HG03442 (cell line): ENCODE data around the gene RNASE4.

Source experiments
- ATAC-seq: cut with Tn5 transposase; IDR thresholded peaks from one replicate; pipeline ENCODE4 v1.9.1; 2021; ENCODE audit warnings: mild to moderate bottlenecking, moderate library complexity; ENCODE audit not compliant: unreplicated experiment

The RNASE4 gene

DNA sequence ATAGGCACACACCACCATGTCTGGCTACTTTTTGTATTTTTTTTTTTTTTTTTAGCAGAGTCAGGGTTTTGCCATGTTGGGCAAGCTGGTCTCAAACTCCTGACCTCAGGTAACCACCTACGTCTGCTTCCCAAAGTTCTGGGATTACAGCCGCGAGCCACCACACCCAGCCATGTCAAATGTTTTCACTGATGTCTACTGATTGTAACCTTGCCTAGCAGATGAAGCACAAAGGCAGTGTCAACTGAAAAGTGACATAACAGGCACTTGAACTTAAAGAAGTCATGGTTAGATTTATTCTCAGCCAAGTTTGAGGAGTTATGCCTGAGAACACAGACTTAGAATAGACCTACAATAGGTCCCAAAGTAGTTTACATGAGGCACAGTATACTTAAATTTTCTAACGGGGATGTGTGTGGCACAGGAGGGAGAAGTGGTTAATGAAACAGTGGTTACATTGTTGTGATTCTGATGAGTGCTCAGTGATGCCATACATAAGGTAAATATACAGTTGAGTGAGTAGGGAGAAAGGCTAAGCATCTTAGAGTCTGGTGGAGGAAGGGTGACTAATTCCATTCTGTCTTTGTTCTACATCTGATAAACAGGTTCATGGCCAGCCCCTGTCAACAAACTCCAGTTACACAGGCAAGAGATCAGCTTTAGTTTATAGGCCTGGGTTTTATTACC lies 12.6 kb upstream of the RNASE4 start:
- no peak for ATAC-seq

DNA sequence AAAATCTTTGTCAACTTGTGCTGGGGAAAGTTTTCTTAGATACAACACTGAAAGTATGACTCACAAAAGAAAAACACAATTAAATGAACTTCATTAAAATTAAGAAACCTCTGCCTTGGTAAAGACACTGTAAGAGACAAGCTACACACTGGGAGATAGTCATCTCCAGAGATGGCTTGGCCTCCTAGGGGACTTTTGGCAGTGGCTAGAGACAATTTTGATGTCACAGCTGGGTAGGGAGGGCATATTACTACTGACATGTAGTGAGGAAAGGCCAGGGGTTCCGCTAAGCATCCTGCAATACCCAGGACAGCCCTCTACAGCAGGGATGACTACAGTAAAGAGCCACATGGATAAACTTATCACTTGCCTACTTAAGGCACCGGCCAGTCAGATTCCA lies 8.7 kb upstream of the RNASE4 start:
- ATAC-seq, result peak; percentile 49

DNA sequence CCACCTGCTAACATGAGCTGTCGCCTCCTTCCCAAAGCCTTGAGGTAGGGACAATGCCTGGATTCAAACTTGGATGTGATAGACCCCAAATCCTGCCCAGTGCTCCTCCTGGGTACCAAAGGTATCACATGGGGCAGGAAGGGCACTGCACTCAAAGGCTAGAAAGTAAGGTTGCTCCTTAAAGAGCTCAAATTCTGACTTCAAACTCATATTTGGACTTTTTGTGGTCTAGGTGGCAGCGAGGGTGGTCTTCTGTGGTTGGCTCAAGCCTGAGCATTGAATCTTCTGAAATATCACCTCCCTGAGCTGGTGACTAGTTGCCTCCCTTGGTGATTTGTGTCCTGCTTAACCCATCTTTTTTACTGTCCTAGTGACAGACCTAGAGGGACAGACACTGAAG lies 8.3 kb upstream of the RNASE4 start:
- no peak for ATAC-seq

DNA sequence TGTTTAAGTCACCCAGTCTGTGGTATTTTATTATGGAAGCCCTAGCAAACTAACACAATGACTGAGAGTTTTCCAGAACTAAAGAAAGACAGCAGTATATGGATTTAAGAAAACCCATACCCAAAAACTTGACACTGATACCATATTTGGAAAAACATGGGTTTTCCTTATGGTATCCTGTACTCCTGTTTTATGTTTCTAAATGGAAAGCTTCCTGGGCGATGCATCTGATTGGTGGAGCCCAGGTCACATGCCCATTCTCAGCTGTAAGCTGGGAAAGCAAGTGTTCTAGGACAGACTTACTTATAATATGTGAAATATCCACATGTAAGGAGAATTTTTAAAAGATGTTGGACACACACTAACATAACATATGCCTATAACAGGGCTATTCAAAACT lies 4.5 kb upstream of the RNASE4 start:
- ATAC-seq, result no peak

DNA sequence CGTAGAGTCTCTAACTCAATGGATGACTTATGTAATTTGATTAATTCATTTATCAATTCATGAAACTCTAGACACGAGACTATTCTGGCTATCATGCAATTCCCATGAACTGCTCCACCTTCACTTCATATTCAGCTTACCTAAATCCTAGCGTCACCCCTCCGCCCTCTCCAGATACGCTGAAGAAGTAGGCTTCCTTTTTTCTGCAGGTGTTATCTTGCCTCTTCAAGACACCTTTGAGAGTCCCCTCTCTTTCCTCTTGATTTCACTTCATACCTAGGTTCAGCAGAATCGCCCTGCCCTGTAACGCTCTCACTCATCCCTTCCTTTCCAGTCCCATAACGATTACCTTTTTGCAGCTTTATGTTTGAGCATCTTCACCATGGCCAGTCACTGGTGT lies 4.0 kb upstream of the RNASE4 start:
- ATAC-seq, result no peak

DNA sequence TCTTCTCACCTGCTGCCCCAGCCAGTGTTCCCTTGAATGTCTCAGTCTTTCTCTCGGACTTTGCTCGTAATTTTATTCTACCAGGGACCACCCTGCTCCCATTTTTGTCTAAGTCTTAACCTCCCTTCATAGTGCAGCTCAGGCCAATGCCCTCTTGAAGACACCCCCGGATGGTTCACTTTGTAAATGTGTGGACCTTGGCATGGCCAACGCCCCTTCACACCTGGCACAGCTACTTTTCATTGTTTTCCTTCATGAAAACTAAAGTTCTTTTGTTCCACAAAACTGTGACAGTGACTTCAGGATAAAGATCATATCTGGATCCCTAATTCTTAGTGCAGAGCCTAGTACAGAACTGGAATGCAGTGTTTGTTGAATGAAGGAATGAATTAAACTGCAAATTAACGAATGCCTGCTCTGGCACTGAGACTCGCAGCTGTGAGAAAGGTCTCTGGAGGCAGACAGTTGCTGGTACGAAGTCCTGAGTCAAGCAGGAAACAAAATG lies 3.5 kb upstream of the RNASE4 start:
- no peak for ATAC-seq

DNA sequence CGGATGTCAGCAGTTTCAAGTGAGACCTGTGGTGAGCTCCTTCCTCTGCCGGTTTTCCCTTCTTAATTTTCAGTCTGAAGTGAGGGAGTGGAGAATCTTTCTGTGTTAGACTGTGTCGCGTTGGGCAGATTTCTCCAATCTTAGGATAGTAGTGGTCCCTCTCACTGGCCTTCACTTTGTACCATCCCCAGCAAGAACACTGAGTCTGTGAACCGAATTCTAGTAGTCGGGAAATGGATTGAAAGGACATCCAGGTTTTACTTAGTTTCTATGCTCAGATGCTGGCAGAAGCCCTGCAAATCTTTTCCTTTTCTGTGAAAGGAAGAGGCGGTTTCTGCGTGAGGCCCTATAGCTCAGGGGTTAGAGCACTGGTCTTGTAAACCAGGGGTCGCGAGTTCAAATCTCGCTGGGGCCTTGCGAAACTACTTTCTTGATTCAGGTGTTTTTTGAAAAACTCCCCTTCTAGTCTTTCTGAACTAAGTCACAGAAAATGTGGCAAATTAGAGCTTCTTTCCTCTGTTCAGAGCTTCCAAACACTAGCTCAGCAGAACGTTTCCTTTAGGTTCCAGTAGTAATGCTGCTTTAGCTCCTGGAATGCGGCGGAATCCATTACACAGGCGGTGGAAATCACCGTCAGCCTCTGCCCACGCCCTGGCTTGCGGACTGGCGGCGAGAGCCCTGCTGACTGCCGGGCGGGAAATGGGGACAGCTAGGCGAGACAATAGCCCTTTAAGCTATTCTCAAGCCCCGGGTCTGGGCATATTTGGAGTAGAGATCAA lies 2.8 kb upstream of the RNASE4 start:
- ATAC-seq, result no peak

DNA sequence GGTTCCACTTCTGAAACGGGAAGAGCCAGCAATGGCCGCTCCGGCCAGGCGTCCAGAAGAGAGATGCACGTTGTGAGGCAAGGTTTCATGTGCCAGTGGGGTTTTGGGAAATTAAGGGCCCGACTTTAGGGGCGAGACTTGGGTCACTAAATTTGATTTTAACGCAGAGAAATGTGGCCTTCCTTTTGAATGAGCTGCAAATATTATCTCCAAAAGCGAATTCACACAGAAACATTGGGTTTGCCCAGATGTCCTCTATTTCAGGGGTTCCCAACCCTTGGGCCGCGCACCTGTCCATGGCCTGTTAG lies 2.3 kb upstream of the RNASE4 start:
- ATAC-seq, result no peak

DNA sequence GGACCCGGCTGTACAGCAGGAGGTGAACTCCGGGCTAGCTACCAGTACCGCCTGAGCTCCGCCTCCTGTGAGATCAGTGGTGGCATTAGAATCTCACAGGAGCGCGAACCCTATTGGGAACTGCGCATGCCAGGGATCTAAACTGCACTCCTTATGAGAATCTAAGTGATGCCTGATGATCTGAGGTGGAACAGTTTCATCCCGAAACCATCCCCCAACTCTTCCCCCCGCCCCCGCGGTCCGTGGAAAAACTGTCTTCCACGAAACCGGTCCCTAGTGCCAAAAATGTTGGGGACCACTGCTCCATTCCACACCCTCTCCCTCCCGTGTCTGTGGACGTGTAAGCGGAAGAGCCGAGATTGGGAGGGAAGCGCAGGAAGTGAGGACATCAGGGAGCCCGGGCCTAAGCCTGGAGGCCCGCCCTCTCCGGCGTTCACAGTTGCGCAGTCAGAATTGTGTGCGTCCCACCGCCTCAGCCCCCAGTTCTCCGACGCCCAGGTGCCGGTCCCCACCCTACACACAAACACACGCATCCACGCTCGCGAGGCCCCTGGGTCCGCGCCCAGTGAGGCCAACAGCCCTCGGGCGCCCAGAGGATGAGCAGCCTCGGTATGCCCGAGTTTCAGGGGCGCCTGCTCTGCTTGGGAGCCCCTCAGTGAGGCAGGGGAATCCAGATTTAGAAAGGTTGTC lies 1.8 kb upstream of the RNASE4 start:
- ATAC-seq, result peak; percentile 35

DNA sequence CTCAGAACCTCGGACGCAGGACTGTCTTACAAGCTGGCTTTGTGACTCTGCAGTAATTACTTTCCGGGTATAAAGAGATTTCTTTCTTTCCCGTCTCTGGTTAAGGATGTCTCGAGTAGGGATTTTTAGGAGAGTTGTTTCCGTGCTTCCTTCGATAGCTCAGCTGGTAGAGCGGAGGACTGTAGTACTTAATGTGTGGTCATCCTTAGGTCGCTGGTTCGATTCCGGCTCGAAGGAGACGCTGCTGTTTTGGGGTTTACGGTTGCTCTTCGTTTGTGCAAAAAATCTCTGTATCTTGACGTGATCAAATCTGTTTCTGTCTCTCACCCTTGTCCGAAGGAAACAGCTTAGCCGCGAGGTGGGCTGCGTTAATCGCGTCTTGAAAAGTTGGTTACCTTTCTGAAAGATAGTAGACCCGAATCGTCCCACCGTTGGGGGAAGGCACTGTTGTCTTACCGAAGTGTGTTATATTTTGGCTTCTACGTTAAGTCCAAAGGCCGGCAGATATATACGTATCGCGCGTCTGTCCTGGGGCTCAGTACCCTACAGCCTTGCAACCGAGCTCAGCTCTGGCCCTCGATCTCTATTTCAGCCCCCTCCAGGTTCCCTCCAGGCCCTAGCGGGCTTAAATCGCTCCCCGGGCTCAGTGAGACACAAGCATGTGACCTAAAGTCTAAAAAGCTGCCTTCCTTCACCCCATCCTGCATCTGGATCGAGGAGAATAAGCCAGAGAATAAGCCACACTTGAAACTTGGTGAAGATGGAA lies 1.1 kb upstream of the RNASE4 start:
- ATAC-seq, result peak; percentile 23

DNA sequence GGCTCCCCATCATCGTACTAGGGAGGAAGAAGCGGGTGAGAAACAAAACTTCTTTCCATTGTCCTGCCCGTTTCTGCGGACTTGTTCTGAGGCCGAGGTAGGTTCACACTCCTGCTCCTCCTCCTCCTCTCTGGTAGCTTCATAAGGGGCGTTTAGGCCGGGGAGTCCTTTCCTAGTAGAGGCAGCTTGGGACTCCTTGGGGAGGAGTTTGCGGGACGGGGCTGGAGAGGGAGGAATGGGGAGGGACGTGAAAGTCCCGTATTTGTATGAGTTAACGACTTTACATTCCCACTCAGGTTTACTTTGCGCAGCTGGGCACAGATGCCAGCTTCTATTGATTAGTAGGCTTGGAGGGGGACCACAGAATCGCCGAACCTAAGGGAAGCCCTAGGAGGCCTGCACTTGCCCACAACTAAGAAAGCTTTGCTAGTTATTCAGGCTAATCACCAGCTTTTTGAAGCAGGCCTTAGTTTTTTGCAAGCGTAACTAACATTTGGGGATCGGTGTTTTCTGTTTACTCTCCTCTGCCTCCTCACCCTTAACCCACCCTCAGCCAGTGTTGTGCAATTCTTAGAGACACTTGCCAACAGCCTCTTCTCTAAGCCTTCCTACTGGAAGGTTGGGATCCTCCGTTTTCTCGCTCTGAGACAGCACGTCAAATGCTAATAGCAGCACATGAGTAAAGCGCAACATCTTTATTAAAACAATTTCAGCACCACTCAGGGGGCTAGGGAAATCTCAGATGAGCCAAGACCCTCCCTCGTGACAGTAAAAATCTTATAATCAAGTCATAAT lies 499 bp downstream of the RNASE4 start:
- ATAC-seq, result no peak

DNA sequence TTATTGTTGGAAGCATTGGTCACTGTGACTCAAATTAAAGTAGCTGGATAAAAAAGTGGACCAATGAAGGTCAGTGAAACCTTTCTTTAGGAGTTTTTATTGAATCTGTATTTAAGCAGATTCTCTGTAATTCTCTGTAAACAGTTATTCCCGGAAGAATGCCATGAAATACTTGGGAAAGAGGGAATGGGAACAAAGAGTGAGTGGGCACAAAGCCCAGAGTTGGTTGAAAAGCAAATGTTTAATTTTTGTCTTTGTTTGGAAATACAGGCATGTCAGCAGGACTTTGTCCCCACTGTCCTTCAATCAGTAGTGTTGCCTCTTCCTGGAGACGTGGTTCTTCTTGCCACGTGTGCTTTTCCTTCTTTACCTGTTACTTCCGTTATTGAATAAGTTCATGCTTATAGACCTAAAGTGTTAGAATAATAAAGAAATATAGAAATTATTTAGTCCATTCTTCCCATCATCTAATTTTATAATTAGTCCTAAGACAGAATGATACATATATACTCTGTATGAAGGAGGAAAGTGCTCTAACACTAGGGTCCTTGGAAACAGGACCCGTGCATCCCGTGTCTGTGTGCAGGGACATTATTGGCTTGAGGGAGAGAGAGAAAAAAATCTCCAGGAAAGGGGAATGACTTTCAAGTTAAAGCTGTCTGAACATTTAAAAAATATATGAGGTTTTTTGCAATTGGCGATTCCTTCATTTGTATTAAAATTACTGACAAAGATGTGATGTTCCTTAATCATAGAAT lies 2.2 kb downstream of the RNASE4 start:
- no peak for ATAC-seq

DNA sequence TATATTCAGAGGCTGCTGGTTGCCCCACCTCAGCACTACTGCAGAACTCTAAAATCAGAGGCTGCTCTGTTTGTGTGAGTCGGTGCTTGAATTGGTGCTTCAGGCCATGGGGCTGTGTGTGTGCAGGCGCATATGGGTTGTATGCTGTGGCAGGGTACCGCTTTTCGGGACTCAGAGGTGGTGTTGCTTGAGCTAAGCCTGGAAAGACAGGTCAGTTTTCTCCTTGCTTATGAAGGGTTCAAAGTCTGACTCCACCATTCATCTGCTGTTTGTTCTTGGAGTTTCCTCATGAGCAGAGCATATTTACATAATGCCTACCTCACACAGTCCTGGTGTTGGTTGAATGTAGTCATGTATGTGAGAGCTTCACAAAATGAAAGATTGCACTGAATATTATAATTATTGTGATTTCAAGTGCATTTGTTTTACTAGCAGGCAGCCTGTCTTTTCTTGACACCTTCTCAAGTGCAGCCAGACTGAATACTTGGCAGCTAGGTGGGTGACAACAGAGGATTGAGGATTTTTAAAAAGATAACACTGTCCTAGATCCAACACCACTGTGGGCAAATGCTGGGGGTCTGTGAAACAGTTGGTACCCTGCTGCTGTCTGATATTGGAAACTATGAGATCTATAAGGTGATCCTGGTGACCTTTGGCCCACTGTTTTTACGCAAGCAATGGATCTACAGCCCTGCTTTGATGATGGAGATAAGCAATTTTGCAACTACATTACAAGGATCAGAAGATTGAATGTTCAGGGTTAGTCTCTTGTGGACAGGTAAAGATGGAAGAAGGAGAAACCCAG lies 3.2 kb downstream of the RNASE4 start:
- no peak for ATAC-seq

DNA sequence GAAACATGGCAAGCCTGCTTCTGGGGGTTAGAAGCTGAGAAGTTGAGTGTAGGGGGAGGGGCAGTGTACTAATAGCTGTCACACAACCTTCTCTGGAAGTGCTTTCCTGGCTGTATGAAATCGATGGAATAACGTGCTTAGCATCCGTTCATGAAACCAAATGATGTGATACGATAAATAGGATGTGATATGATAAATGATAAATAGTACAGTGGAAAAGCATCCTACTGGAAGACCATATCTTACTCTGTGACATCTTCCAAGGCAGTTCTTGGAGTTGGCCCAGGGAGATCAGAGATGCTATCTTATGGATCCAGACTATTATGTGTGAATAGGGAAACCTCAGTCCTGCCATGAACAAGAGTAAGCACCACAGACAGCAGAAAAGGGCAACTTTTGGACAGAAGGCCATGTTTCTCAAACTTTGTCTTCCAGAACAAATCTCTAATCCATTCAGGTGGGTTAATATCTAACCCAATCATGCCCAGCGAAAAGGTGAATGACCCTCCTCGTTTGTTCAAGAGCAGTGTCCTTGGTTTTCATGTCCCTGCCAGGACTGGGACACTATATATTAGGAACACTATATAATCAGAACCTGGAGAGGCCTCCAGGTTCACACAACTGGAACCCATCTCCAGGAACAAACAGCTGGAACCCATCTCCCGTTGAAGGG lies 3.9 kb downstream of the RNASE4 start, which contains the start of gene ANG:
ANG (plus strand) TSS at position 598 of the 673 bp plus-strand sequence. CDS start 4,801 bp downstream, outside the sequence.
- ATAC-seq, result no peak

DNA sequence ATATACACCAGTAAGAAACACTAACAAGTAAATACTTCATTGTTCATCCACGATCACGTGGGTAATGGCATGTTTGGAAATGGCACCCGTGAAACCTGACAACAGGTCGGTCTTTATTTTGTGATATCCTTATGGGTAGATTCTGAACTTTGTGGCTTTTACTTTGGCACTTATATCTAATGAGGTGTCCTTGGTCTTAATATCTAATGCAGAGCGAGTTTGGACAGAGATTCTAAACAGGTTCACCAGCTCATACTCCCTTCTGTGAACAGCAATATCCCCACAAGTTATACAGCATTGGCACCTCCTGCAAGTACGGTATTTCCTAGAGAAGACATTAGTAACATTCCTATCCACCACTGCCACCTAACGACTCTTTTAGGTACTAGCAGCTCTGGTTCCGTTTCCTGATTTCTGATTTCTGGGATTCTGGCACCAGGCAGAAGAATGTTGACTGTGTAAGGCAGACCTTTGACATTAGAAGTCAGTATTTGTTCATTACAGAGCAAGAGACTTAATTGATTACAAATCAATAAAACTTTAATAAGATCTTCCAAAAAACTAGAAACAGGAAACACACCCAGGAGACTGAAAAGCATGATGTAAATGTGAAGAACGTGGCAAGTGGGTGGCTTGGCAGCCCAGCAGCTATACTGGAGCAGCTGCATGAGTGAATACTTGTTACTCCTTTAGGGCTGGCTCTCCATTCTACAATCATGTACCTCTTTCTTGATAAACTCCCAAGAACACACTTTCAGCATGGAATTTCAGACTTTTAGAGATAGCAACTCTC lies 6.7 kb downstream of the RNASE4 start:
- peak; percentile 88 for ATAC-seq

DNA sequence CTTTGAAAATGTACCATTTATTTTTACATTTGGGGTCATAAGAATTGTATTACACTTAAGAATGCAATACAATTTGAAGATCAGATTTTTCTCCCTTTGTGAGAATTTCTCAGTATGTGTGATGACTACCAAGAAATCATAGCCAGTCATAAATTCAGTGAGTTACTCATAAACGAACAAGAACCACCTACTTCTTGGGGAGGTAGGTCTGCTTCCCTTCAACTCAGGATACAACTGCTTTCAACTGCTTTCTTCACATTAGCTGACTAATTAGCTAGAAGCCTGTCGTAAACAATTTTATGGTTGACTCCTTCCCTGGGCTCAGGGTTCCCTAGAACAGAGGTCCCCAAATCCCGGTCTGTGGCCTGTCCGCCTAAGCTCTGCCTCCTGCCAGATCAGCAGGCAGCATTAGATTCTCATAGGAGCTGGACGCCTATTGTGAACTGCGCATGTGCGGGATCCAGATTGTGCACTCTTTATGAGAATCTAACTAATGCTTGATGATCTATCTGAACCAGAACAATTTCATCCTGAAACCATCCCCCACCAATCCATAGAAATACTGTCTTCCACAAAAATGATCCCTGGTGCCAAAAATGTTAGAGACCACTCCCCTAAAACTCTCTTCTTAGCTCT lies 7.9 kb downstream of the RNASE4 start:
- no peak for ATAC-seq

DNA sequence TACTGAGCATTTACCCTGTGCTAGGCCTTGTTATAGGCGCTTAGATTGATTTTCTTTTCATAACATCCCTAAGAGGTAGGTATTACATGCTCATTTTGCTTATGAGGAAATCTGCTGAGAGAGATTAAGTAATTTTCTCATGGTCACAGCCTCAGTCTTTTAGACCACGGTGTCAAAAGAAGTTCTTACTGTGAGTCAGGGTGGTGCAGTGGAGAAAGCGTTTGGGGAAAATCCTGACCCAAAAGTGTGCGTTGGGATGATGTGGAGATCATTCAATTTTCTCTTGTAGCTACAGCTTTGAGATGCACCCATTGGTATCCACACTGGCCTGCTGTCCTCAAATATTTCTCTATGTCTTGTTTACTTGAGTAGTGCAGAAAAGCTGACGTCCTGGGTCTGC lies 12.4 kb downstream of the RNASE4 start:
- no peak for ATAC-seq
